Right cardiac atrium (tissue), 5 donors: ENCODE data around the gene ANK3. TPM values are rescaled to one million over a fixed set of nuclear protein-coding genes. Genes with fewer than 3 reads are reported as not detected.
A peak's percentile ranks its signal among the peaks of the same experiment; 100 is the strongest.

Source experiments
- ATAC-seq, 2 donors: fragments of 200-7000 bp; cut with Tn5 transposase; one replicate each; pipeline versions ENCODE4 v1.8.0 to v1.9.1; 2020; ENCODE audit warnings: moderate library complexity in 2 of 2, mild to moderate bottlenecking in 1 of 2
- DNase-seq, 3 donors: peaks; one replicate each; pipeline ENCODE4 v3.0.0-alpha.2; 2020
- H3K27ac ChIP-seq: one replicate; pipeline ENCODE4 v1.5.1; 2013; ENCODE audit warnings: mild to moderate bottlenecking, low read length, control low read depth, moderate library complexity
- H3K27me3 ChIP-seq: one replicate; pipeline ENCODE4 v1.6.1; 2013; ENCODE audit not compliant: control insufficient read depth, insufficient read depth
- H3K4me1 ChIP-seq: one replicate; pipeline ENCODE4 v1.6.1; 2013; ENCODE audit warnings: low read length; ENCODE audit not compliant: control insufficient read depth, insufficient read depth
- H3K4me3 ChIP-seq: one replicate; pipeline ENCODE4 v1.5.1; 2013; ENCODE audit warnings: low read length, control low read depth
- H3K9me3 ChIP-seq: one replicate; pipeline ENCODE4 v1.6.1; 2013; ENCODE audit warnings: low read length; ENCODE audit not compliant: control insufficient read depth
- WGBS: extraction: QIAGEN DNeasy Blood & Tissue Kit; methylation state at CpG from one replicate; pipeline ENCODE4 v1.1.7; 2013; 5-methylcytosine and 5-hydroxymethylcytosine counted together
- intact Hi-C, 4 donors: fragments of 100-400 bp; cut with DNase I; formaldehyde crosslinking; loops; one replicate each; pipeline versions ENCODE4 v1.11.0 to v1.14.0; 2022 to 2023
- polyA plus RNA-seq: library from polyadenylated mRNA; stranded (reverse); fragments of 200-250 nt; gene quantifications from one replicate; pipeline ENCODE4 v1.2.3, GENCODE V29; 2013
- total RNA-seq, 4 donors: library from RNA; stranded (reverse); fragmentation: NEBNext Ultra II Directional; extraction: Animal tissue kit (Norgen Biotek cat#: 25700); gene quantifications; one replicate each; pipeline ENCODE4 v1.2.1, GENCODE V29; 2021
- donor health status: healthy with polysubstance abuse.
- donor health status: DM: no; HTN: yes; CAD: no.
- donor health status: DM: no; HTN: no; CAD: no.
- donor health status: DM: no; HTN: yes; CAD: no; lungs with severe emphysema.
- donor health status: DM: yes; HTN: yes; CAD: no.

Gene ANK3
- total and polyA plus RNA-seq, 5 donors, result 59.8 to 196 (median 171) TPM

- Histone ChIP-seq H3K27me3 (no peaks in the 10 kb centered on the region), H3K27ac (no peak overlapping the region), H3K9me3 (no peaks in the 10 kb centered on the region)
Observed at GRCh38 chr10:60277656-60278055, 112.0 kb downstream of the ANK3 start.

GRCh38 chr10:60276232-60276631, 113.4 kb downstream of the ANK3 start:
- no peak overlapping the region for H3K27ac ChIP-seq
- 91% methylated on average over 2 of the region's 2 CpGs for WGBS
- intact Hi-C loops, result no loop called here

More at GRCh38 chr10:60277656-60278055, 112.0 kb downstream of the ANK3 start:
- intact Hi-C loops, result no loop called here
- WGBS, result 71% methylated on average over 1 of the region's 1 CpG
- Histone ChIP-seq H3K4me1 (no peaks in the 10 kb centered on the region), H3K4me3 (no peak overlapping the region)
- DNase-seq (no peak), ATAC-seq (no peak)

GRCh38 chr10:60271319-60272040, 118.2 kb downstream of the ANK3 start:
- no peak for DNase-seq
- no peak overlapping the region for H3K27ac ChIP-seq
- 73% methylated on average over 4 of the region's 4 CpGs for WGBS
- H3K27me3 ChIP-seq, result no peaks in the 10 kb centered on the region
- H3K4me1 ChIP-seq, result peaks cover 3% of the 10 kb centered on the region
- ATAC-seq, result no peak
- no peaks in the 10 kb centered on the region for H3K9me3 ChIP-seq
- intact Hi-C loops, result no loop called here
- no peak overlapping the region for H3K4me3 ChIP-seq

More at GRCh38 chr10:60276232-60276631, 113.4 kb downstream of the ANK3 start:
- Histone ChIP-seq H3K9me3 (no peaks in the 10 kb centered on the region), H3K27me3 (no peaks in the 10 kb centered on the region), H3K4me3 (no peak overlapping the region), H3K4me1 (no peaks in the 10 kb centered on the region)
- no peak for DNase-seq
- ATAC-seq, result no peak

- no peak for ATAC-seq
- intact Hi-C loops, result no loop called here
Observed at GRCh38 chr10:60270426-60270825, 119.2 kb downstream of the ANK3 start.

GRCh38 chr10:60267802-60268201, 121.9 kb downstream of the ANK3 start:
- Histone ChIP-seq H3K4me3 (no peak overlapping the region), H3K4me1 (peaks cover 3% of the 10 kb centered on the region), H3K27me3 (no peaks in the 10 kb centered on the region), H3K9me3 (no peaks in the 10 kb centered on the region), H3K27ac (peak overlapping the region; percentile 83)
- DNase-seq (no peak), ATAC-seq (peak; percentile 66 to 80)
- WGBS, result 71% methylated on average over 6 of the region's 6 CpGs
- intact Hi-C loops, result no loop called here

More at GRCh38 chr10:60270426-60270825, 119.2 kb downstream of the ANK3 start:
- Histone ChIP-seq H3K27me3 (no peaks in the 10 kb centered on the region), H3K9me3 (no peaks in the 10 kb centered on the region), H3K27ac (no peak overlapping the region), H3K4me1 (peaks cover 3% of the 10 kb centered on the region), H3K4me3 (no peak overlapping the region)
- DNase-seq, result no peak
- 97% methylated on average over 1 of the region's 1 CpG for WGBS

- WGBS, result 42% methylated on average over 1 of the region's 1 CpG
- Histone ChIP-seq H3K9me3 (no peaks in the 10 kb centered on the region), H3K4me3 (no peak overlapping the region), H3K4me1 (peaks cover 3% of the 10 kb centered on the region), H3K27ac (no peak overlapping the region), H3K27me3 (no peaks in the 10 kb centered on the region)
- ATAC-seq, result no peak
- intact Hi-C loops, result no loop called here
- no peak for DNase-seq
Observed at GRCh38 chr10:60266513-60266912, 123.2 kb downstream of the ANK3 start.

GRCh38 chr10:60262647-60263126, 127.0 kb downstream of the ANK3 start:
- ATAC-seq, result no peak
- WGBS, result 53% methylated on average over 3 of the region's 3 CpGs
- no peak for DNase-seq
- H3K27ac ChIP-seq, result no peak overlapping the region
- no peaks in the 10 kb centered on the region for H3K9me3 ChIP-seq
- H3K4me1 ChIP-seq, result no peaks in the 10 kb centered on the region
- no peak overlapping the region for H3K4me3 ChIP-seq
- intact Hi-C loops, result no loop called here
- H3K27me3 ChIP-seq, result no peaks in the 10 kb centered on the region

- Histone ChIP-seq H3K27me3 (no peaks in the 10 kb centered on the region), H3K4me1 (no peaks in the 10 kb centered on the region), H3K9me3 (no peaks in the 10 kb centered on the region), H3K4me3 (no peak overlapping the region), H3K27ac (no peak overlapping the region)
- WGBS, result 72% methylated on average over 3 of the region's 3 CpGs
- ATAC-seq (no peak), DNase-seq (no peak)
- intact Hi-C loops, result no loop called here
Observed at GRCh38 chr10:60260321-60260720, 129.4 kb downstream of the ANK3 start.

GRCh38 chr10:60258429-60258797, 131.3 kb downstream of the ANK3 start:
- Histone ChIP-seq H3K27me3 (no peaks in the 10 kb centered on the region), H3K27ac (no peak overlapping the region), H3K4me1 (no peaks in the 10 kb centered on the region), H3K9me3 (no peaks in the 10 kb centered on the region), H3K4me3 (no peak overlapping the region)
- DNase-seq, result no peak
- WGBS, result 69% methylated on average over 2 of the region's 2 CpGs
- intact Hi-C loops, result no loop called here
- no peak for ATAC-seq

GRCh38 chr10:60257767-60258428, 131.8 kb downstream of the ANK3 start:
- WGBS, result 60% methylated on average over 3 of the region's 3 CpGs

GRCh38 chr10:60254776-60255175, 134.9 kb downstream of the ANK3 start:
- no peak for ATAC-seq
- intact Hi-C loops, result no loop called here
- no peaks in the 10 kb centered on the region for H3K9me3 ChIP-seq

More at GRCh38 chr10:60257767-60258428, 131.8 kb downstream of the ANK3 start:
- DNase-seq (no peak), ATAC-seq (no peak)
- no peak overlapping the region for H3K27ac ChIP-seq
- H3K9me3 ChIP-seq, result no peaks in the 10 kb centered on the region
- H3K4me3 ChIP-seq, result no peak overlapping the region
- no peaks in the 10 kb centered on the region for H3K27me3 ChIP-seq
- intact Hi-C loops, result no loop called here
- H3K4me1 ChIP-seq, result no peaks in the 10 kb centered on the region

More at GRCh38 chr10:60254776-60255175, 134.9 kb downstream of the ANK3 start:
- H3K4me3 ChIP-seq, result no peak overlapping the region
- DNase-seq, result no peak
- no peaks in the 10 kb centered on the region for H3K27me3 ChIP-seq
- no peak overlapping the region for H3K27ac ChIP-seq
- no peaks in the 10 kb centered on the region for H3K4me1 ChIP-seq
